NCI-H82 (cell line): ENCODE results near the gene SH3BGRL3.
A peak's percentile ranks its signal among the peaks of the same experiment; 100 is the strongest.
"Not testable (repeated sequence)": the region's sequence is repeated elsewhere in the genome, so short reads cannot be mapped to it uniquely, and the experiment has no call there.

Experiments used
- DNase-seq: peaks from one replicate; lab custom pipeline; 2025; lab: John Stamatoyannopoulos, UW

Gene SH3BGRL3

GRCh38 chr1:26290882-26291261 is 11.0 kb downstream of the SH3BGRL3 start:
- no peak for DNase-seq

DNA sequence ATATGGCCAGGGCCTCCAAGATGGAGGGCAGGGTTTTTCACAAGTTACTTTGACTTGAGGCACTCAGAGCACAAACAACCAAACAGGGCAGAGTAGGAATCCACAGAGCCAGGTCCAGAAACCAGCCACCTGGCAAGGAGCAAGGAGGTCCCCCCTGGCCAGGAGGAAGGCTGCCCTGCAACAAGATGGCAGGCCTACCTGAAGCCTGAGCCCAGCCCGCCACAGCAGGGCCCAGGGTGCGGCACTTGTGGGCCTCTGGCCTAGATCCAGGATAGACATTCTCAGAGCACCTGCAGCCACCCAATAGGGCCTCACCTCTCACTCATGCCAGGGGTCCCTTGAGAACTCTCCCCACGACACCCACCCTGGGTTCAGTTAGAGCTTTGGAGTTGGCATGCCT is 11.5 kb downstream of the SH3BGRL3 start:
- DNase-seq, result no peak

GRCh38 chr1:26291939-26292338 is 12.1 kb downstream of the SH3BGRL3 start:
- no peak for DNase-seq

- DNase-seq, result not testable (repeated sequence)
These were observed 12.8 kb downstream of the SH3BGRL3 start for GRCh38 chr1:26292735-26293134.

GRCh38 chr1:26293911-26294463 is 14.1 kb downstream of the SH3BGRL3 start:
- DNase-seq, result no peak

DNA sequence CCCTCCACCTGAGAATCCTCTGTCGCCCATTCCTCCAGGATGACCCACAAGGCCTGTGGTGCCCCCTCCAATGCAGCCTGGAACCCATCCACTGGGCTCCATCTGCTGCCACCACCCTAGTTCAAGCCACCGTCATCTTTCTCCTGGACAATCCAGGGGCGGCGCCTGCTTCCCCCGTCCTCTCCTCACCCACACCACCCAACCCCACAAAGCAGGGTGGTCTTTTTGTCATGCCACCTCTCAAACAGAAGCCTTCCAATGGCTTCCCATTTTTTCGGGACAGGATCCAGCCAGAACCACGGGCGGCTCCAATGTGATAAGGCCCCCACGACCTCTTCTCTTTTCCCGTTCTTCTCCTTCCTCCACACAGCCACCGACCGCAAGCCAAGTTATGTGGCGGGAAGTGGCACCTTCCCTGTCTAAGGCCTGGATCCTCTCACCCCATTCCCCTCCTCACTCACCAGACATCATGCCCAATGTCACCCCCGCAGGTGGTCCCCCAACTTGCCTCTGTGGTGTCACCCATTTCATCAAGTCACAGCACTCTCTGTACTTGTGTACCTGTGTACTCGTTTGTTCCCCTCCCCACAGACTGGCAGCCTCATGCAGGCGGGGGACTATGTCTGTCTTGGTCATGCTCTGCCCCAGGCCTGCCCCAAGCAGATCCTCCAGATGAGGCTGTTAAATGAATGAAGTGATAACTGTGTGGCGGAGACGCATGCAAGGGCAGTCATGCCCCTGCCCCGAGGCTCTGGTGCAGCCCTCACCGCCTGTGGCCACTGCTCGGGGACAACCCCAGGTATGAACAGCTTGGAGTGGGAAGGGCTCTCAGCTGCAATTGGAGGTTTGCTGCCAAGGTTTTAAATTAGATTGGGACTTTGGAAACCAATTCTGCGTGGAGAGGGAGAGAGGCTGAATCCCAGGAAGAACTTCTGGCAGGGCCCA is 15.6 kb downstream of the SH3BGRL3 start:
- DNase-seq, result no peak

GRCh38 chr1:26296340-26297056 is 16.6 kb downstream of the SH3BGRL3 start:
- DNase-seq, result no peak

GRCh38 chr1:26297057-26297790 is 17.3 kb downstream of the SH3BGRL3 start:
- DNase-seq, result no peak

GRCh38 chr1:26297791-26298124 is 17.9 kb downstream of the SH3BGRL3 start:
- no peak for DNase-seq

GRCh38 chr1:26300578-26301275 is 20.8 kb downstream of the SH3BGRL3 start:
- DNase-seq, result no peak

DNA sequence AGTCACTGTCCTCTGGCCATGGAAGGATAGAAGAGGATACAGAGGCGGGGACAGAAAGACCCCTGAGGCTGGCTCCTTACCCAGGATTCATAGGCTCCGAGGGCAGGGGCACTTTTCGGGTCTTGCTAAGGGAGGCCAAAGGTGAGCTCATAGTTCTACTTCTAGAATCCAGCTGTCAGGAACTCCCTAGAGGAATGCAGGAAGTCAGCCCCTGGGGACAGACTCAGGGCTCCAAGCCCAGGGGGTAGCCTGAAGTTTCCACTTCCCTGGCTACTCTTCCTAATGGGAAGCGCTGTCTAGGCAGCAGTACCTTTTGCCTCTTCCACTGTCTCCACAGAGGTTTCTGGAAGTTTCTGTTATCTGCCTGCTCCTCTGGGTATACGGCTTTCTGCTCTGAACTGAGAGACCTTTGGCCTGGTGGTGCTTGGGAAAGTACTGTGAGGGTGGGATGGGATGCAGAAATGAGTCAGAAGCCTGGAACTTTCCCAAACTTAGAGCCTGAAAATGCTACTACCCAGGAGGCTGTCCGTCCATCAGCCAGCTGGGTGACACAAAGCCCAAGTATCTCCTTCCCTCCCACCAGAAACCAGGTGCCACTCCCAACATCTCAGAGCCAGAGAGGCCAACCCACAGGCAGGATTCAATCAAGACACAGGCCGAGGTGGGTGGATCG is 23.0 kb downstream of the SH3BGRL3 start:
- peak; percentile 40 for DNase-seq

GRCh38 chr1:26305667-26306289 is 25.9 kb downstream of the SH3BGRL3 start:
- peak; percentile 55 for DNase-seq

DNA sequence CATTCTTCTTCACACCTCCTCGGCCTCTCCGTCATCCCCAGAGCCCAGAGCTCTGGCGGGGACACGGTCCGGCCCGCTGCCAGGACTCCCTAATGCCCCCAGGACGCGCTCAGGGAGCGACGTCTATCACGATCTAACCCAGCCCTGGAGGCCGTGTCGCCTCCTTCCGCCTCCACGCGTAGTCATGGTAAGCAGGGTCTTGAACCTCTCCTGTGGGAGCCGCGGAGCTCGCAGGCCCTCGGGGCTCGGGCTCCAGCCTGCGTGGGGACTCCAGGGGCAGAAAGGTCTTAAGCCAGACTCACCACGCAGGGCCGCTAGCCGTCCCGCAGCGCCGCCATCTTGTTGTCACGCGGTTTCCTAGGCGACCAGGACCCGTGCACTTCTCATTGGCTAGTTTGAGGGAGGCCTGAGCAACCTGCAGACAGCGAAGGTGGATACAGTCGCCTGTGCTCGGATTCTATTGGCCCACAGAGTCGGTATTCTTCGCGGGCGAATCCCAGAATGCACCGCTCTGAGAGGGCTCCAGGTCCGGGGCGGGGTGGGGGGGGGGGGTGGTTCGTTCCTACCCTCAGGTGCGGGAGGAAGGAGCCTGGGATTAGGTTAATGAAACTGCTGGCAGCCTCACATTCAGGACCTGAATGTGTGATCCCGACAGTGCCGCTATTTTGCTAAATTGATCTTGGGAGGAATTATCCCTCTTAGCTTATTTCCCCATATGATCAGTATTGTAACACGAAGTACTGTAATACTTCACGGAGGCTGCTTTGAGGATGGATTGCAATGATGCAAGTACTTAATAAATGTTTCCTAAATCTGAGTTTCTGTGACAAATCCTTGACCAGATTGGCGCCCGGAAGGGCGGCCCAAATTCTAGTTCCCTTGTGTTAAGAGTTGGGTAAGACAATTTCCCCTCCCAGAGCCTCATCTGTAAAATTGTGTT is 26.7 kb downstream of the SH3BGRL3 start, which contains the start of gene UBXN11:
TSS of gene UBXN11 (minus strand) at position 347 of the 940 bp plus-strand sequence. CDS start 3,753 bp downstream, outside the sequence.
- DNase-seq, result peak; percentile 99

GRCh38 chr1:26307363-26307781 is 27.5 kb downstream of the SH3BGRL3 start:
- DNase-seq, result no peak

GRCh38 chr1:26307966-26308899 is 28.3 kb downstream of the SH3BGRL3 start:
- DNase-seq, result not testable (repeated sequence)

DNA sequence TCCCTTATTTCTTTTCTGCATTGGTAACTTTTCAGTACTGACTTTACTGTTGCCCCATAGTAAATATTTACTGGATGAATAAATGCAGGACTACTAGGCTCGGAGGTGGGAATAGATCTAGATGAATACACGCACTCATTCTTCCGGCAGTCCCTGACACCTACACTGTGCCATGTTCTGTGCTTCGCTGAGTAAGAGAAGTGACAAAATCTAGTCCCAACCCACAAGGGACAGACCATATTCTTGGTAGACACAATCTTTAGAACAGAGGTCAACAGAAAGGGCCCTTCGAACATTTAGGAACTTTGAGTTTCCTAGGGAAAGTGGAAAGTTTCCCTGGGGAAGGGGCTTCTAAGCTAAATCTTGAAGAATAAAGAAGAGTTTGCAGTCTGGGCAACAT is 34.6 kb downstream of the SH3BGRL3 start:
- DNase-seq, result no peak

GRCh38 chr1:26315874-26316850 is 36.3 kb downstream of the SH3BGRL3 start:
- no peak for DNase-seq
